NOMO-1 (cell line): Measurements from ENCODE around the gene FLCN.
"Not testable (repeated sequence)": the region's sequence is repeated elsewhere in the genome, so short reads cannot be mapped to it uniquely, and the experiment has no call there.

Source experiments
- DNase-seq, 2 experiments: peaks; one replicate each; lab custom pipeline; 2025; ENCODE audit not compliant: unreplicated experiment in 2 of 2; lab: John Stamatoyannopoulos, UW

Gene FLCN

DNA sequence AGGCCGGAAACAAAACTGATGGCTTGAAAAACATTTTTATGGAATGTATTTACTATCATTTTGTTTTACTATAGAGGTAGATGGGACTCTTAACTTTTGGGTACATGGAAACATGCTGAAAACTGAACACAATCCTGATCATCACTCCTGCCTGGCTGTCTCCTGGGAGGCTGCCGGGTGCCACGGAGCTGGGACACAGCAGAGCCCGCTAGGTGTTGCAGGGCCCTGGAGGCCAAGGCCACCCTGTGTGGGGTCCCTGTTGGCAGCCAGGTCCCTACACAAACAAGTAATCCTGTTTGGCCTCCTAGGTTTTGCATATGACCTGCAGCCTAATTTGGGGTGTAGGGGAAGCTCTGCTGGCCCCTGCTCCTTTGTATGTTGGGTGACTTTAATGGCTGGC lies 48.4 kb downstream of the FLCN start:
- DNase-seq = no peak

DNA sequence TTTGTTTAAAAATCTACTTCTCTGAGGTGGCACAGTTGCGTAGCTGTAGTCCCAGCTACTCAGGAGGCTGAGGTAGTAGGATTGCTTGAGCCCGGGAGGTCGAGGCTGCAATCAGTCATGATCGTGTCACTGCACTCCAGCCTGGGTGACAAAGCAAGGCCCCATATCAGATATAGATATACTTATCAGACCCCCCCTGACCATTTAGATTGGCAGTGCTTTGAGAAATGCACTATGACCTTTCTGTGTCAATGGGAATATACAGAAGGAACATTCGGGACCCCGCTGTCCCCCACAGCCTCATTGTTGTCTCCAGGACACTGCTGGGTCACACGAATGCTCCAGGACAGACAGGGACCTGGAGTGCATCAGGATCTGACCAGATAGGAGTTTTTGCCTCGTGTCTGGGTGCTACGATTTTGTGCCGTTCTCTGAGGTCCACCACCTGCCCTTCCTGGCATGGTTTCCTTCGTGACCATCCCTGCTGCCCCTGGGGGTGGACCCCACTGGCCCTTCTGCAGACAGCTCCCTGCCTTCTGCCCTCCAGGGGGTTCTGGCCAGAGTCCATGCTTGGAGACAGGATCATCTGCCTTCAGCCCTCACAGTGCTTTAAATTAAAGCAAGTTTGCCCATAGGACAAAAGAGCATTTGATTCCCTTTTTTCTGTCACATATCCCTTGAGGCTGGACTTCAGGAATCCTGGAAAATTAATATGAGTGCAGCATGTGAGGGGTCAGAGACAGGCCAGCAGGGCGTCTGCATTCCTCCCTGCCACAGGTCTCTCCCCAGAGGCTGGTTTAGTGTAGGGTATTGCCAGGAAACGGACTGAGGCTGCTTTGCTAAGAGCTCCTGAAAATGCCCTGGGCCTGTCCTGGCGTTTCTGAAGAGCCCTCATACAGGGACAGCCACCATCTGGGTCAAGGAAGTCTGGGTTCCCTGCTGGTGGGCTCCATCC lies 50.1 kb downstream of the FLCN start:
- no peak for DNase-seq

- DNase-seq = no peak
These were observed 50.9 kb downstream of the FLCN start for GRCh38 chr17:17186051-17186450.

DNA sequence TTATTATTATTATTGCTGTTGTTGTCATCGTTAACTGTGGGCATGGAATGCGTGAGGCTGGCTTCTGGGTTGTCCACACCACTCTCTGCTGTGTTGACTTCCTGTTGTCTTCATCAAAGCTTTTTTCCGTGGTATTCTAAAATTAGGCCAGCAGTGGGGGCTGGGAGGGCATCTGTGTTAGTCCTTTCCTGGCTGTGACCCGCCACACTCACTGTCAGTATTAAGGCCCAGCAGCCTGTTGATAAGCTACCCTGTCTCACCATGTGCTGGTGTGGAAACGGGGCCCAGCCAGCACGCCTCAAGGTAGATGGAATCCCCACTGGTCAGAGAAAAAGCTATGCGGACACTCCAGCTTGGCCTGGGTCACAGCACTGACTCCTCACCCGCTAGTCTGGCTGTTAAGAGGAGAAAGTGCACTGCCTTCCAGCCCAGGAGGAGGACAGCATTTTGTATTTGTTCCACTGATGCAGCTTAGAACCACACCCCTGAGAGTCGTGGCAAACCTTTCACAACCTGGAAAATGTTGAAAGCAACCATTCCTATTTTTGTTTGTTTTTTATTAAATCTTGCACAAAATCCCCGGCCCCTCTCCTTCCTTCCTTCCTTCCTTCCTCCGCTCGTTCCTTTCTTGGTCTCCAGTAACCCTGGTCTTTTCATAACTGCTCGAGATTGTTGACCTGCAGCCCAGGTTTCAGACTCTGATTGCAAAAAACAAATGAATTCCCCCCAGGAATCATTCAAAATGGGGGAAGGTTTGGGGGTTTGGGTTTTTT lies 51.8 kb downstream of the FLCN start:
- not testable (repeated sequence) for DNase-seq

DNA sequence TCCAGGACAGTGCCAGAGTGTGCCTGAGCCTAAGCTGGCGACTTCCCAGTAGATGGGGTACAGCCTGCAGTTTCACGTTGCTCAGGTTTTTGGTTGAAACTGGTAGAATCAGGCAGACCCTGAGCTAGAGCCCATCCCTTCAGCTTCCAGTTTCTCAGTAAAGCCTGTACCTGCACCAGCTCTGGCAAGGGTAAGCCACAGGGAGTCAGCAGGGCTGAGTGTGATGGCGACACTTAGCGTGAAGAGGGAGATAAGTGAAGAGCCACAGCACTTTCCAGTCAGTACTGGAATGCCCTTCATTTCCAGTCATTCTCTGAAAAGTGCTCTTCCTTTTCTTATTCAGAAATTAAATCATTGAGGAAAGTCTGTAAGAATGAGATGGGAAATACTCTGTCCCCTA lies 53.2 kb downstream of the FLCN start:
- no peak for DNase-seq

- DNase-seq = no peak
These were observed 54.3 kb downstream of the FLCN start for GRCh38 chr17:17182598-17183136.

DNA sequence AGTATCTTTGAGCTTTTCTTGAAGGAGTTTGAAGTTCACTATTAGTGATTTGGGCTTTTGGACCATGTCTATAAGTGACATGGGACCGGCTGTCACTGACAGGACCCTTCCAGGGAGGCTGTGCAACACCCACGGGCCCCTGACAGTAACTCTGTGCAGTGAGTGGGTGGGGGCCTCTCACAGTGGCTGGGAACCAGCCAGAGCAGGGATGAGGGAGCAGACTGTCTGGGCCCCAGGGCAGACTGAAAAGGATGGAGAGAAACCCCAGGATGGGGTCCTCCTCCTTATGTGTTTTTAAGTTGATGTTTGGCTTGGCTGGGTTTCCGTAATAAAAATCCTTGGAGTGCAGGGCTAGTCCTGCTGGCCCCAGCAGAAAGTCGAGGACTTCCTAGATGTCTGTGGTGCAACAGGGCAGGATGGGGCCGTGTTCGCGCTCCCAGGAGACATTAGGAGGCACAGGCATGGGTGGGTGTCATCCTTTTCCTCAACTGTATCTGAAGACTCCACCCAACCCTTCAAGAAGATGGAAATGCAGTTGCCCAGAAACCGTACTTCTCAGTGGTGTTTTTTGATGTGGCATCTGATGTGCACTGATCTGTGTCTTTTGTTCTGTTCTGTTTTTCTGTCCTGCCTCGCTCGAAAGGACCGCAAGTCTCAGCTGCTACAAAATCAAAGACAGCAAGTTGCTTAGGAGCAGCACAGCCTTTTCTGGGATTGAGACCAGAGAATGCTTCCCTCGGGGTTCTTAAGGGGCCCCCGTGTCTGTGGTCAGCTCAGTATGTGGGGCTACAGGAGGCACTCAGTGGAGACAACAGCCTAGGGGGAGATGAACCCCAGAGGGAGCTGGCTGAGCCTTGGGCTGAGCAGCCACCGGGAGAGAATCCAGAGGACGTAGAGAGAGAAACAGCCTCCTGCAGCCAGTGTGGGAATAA lies 55.0 kb downstream of the FLCN start:
- no peak for DNase-seq

- no peak for DNase-seq
These were observed 56.0 kb downstream of the FLCN start for GRCh38 chr17:17180741-17181525.

GRCh38 chr17:17180141-17180603 lies 56.8 kb downstream of the FLCN start:
- no peak for DNase-seq

DNA sequence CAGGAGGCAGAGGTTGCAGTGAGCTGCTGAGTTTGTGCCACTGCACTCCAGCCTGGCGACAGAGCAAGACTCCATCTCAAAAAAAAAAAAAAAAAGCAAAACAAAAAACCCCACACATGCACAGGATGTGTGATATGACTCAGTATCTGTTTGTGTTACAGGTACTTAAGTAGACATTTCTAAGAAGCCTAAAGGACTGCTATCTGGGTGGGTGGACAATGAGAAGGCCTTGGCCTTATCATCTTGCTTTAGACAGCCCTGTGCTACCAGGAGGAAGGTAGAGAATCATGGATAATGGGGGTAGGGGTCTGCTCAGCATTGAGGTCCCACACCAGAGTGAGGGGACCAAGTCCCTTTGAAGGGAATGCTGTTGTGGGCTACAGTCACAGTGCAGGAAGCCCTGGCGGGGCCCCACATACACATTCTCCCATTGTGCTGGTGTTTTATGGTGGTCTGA lies 57.6 kb downstream of the FLCN start:
- no peak for DNase-seq

DNA sequence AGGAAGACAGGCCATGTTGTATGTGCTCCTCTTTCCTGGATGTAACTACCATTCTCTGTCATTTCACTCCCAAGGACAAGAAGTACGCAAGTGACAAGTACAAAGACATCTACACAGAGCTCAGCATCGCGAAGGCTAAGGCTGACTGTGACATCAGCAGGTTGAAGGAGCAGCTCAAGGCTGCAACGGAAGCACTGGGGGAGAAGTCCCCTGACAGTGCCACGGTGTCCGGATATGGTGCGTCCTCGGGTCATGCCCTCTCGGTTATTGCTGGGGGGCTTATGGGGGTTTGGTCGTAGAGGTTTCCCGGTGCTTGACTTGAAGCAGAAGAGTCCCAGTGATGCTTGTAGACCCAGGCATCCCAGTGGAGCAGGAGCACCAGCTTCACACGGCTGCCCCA lies 59.8 kb downstream of the FLCN start:
- no peak for DNase-seq

- DNase-seq = no peak
These were observed 60.6 kb downstream of the FLCN start for GRCh38 chr17:17176341-17176740.

DNA sequence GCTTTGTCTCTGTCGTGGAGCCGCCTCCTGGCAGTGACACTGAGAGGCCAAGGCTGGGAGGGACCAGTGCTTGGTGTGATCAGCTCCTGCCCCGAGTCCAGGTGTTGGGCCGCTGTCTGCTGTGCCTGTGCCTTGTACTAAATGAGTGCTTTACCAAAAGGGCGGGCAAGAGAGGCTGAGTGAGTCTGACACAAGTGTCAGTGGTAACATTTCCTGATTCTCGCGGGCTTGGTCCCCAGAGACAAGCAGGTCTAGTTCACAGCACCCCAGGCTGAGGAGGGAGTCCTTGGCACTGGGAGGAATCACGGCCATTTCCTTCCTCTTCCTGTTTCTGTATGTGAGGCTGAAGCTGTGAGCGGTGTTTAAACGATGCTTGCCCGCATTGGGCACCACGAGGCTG lies 61.1 kb downstream of the FLCN start:
- DNase-seq = no peak

DNA sequence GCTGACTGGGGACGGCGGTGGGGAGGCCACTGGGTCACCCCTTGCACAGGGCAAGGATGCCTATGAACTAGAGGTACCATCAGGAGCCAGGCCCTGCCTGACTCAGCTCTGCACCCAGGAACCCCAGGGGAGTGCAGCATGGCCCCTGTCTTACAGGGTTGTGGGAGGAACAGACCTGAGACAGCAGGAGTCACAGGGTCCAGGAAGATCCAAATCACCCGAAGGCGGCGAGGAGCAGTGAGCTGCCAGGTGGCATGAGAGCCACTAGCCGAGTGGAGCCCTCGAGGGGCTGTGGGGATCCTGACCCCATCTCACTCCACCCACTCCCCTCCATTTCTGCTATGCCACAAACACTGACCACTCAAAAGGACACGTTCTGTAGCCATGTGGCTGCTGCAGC lies 61.6 kb downstream of the FLCN start:
- no peak for DNase-seq

DNA sequence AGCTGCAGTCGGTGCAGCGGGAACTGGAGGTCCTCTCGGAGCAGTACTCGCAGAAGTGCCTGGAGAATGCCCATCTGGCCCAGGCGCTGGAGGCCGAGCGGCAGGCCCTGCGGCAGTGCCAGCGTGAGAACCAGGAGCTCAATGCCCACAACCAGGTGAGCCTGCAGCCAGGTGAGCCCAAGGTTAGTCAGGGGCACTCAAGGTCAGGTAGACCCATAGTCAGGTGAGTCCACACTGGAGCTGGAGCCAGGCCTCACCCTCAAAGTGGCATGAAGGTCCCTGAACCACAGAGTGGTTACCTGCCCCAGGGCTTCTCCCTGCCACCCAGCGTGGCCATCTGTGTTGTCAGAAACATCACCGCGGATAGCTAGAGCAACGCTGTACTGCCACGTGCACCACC lies 63.0 kb downstream of the FLCN start:
- no peak for DNase-seq

- no peak for DNase-seq
These were observed 64.0 kb downstream of the FLCN start for GRCh38 chr17:17172990-17173389.

DNA sequence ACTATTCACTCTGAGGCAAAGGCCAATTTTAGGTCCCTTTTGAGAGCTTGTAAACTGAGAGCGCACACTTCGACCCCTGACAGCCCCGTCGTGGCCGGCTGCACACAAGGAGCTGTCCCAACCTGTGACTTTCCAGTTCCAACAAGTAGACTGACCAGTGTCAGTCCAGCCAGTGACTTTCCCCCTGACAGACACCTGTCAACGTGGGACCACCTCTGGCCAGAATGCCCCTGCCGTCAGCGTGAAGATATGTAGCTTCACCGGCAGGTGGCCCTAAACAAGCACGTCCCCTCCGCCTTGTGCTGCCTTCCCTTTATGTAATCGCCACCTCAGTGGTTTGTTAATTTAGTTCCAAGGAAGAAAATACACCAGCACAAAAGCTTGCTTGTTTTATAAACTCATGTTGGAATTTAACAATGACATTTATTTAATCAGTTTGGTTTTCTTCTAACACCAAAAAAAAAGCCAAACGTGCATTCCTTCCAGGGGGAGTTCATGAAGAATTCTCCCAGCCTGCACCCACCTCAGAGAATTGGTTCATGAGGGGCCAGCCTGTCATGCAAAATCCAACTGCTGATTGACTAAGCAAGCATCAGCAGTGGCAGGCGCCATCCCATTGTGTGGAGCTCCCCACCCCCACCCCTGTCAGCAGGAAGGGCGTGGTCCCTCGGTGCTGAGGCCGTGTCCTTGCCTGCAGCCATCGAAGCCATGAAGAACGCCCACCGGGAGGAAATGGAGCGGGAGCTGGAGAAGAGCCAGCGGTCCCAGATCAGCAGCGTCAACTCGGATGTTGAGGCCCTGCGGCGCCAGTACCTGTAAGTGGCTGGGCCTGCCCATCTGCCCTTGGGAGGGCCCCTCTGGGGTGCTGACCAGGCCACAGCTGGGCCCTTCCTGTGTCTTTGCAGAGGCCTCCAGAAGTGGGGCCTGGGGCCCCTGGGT lies 64.7 kb downstream of the FLCN start:
- no peak for DNase-seq

GRCh38 chr17:17171186-17171585 lies 65.8 kb downstream of the FLCN start:
- no peak for DNase-seq
